OCI-LY1 (cell line): ENCODE data around the gene QKI.

Source experiments
- EZH2 ChIP-seq: fragments of 200-600 bp; sonication (generic), shearing (Covaris generic); IDR thresholded peaks from 2 replicates; pipeline ENCODE4 v1.8.0; 2017; ENCODE audit warnings: borderline replicate concordance, mixed run types, mild to moderate bottlenecking, antibody characterized with exemption, low read length, moderate library complexity, mixed read lengths
- TF ChIP-seq, protein P1 (sequence below): fragments of 200-600 bp; sonication (generic), shearing (Covaris generic); IDR thresholded peaks from 2 replicates; pipeline ENCODE4 v1.5.1; 2017; ENCODE audit warnings: mild to moderate bottlenecking, antibody characterized with exemption, low read length, moderate library complexity, mixed read lengths

DNA sequence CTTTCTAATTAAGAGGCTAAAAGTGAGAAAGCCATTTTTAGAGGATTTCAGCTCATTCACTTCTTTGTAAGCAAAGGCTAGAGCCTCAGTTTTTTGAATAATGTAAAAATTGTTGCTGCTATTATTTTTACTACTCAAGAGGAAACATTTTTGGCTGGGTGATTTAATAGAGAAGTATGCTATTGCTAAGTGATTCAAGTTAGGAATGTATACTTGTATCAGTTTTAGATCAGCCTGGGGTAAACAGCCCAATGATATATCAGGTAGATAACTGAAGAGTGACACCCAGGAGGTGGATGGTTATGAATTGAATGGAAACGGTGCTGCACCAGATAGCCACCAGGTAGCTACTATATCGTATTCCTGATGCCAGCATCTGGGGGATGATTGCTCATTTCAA is 9.2 kb downstream of the QKI start:
- TF ChIP-seq, protein P1, sequence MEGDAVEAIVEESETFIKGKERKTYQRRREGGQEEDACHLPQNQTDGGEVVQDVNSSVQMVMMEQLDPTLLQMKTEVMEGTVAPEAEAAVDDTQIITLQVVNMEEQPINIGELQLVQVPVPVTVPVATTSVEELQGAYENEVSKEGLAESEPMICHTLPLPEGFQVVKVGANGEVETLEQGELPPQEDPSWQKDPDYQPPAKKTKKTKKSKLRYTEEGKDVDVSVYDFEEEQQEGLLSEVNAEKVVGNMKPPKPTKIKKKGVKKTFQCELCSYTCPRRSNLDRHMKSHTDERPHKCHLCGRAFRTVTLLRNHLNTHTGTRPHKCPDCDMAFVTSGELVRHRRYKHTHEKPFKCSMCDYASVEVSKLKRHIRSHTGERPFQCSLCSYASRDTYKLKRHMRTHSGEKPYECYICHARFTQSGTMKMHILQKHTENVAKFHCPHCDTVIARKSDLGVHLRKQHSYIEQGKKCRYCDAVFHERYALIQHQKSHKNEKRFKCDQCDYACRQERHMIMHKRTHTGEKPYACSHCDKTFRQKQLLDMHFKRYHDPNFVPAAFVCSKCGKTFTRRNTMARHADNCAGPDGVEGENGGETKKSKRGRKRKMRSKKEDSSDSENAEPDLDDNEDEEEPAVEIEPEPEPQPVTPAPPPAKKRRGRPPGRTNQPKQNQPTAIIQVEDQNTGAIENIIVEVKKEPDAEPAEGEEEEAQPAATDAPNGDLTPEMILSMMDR = no peak
- no peak for TF ChIP-seq EZH2
